Ishikawa (cell line): ENCODE results near the gene RAB37.

Source experiments
- FOXM1 ChIP-seq: IDR thresholded peaks from 2 replicates; pipeline ENCODE4 v1.6.1; 2012; ENCODE audit warnings: low read depth, borderline replicate concordance
- MAX ChIP-seq: IDR thresholded peaks from 2 replicates; pipeline ENCODE4 v1.6.1; 2012
- NFIC ChIP-seq: IDR thresholded peaks from 2 replicates; pipeline ENCODE4 v1.6.1; 2012
- TEAD4 ChIP-seq: IDR thresholded peaks from 2 replicates; pipeline ENCODE4 v1.6.1; 2012
- YY1 ChIP-seq: IDR thresholded peaks from 2 replicates; pipeline ENCODE4 v1.6.1; 2012; ENCODE audit warnings: low read depth

DNA sequence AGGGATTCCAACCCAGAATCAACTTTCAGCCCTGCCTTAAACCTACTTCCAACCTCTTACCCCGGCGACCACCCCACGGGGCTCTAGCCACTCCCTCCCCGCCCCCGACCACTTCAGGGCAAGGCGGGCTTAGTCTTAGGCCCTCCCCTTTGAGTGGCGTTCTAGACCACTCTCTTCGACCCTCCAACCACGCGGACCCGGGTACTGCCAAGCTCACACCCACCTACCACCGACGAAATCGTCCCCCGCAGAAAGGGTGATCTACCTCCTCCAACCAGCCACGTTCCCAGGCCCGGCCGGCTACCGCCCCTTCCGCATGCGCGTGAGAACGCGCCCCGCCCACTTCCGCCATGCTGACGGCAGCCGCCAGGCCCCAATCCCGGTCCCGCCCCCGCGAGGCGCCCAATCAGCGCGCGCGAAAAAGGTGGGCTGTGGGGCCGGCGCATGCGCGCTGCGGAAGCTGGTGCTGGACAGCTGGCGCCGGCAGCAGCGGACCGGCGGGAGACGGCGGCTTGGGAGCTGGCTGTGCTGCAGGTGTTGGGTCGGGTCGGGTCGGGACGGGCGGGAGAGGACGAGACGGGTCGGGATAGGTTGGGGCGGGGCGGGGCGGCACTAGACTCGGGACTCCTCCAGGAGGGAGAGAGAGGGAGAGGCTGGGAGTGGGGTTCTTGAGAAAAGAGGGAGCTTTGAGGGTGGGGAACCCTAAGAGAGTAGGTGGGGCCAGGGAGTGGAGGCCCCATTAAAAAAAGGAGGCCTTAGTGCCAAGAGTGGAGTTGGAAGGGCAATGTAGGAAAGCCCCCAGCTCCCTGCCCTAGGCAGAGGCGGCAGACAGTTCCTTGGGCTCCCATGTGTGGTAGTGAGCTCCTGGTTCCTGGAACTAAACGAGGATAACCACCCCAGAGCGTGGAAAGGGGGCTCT lies 39.2 kb downstream of the RAB37 start, which contains the start of gene NAT9:
- peak; percentile 93 for TF ChIP-seq MAX
- no peak for TF ChIP-seq FOXM1
- TF ChIP-seq YY1, result peak; percentile 38; the same call in 1 of the 2 replicates
- no peak for TF ChIP-seq NFIC
- TF ChIP-seq TEAD4, result no peak; the same call in none of the 2 replicates
